HG03439 (cell line): ENCODE results near the gene EIPR1.
"Not testable (repeated sequence)": the region's sequence is repeated elsewhere in the genome, so short reads cannot be mapped to it uniquely, and the experiment has no call there.

Experiments used
- ATAC-seq: cut with Tn5 transposase; IDR thresholded peaks from one replicate; pipeline ENCODE4 v1.9.1; 2021; ENCODE audit warnings: mild to moderate bottlenecking, moderate library complexity; ENCODE audit not compliant: unreplicated experiment

Gene EIPR1

DNA sequence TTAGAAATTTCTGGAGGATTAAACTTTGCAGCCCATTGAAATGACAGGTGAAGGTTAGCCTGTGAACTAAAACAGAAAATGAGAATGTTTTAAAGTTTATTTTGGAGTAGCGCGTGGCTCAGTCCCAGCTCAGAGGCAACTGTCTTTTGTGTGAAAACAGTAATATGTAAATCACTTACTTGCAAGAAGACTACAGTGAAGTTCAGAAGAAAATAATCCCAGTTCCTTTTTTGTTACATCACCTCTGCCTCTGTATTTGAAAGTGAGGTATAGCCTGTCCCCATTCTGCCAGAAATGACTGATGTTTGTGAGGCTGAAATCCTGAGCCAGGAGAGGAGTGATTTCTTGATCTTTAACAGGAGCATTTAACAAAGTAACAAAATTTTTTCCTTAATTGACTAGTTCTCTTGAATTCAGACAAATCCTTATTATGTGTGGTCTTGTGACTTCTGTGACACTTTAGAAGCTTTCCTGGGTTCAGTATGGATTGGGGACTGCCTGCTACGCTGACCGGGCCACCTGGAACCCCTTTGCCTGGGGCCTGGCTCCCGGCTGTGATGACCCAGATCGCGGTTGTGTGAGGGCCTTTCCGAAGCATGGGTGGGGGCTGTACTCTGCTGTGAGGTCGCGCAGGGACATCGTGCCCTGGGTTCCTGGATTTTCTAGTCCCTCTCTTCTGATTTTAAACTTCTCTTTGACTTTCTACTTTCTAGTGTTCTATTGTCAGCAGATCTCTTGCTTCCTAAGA lies 26.1 kb upstream of the EIPR1 start:
- peak; percentile 97 for ATAC-seq

GRCh38 chr2:3399829-3400228 lies 22.2 kb upstream of the EIPR1 start:
- no peak for ATAC-seq

DNA sequence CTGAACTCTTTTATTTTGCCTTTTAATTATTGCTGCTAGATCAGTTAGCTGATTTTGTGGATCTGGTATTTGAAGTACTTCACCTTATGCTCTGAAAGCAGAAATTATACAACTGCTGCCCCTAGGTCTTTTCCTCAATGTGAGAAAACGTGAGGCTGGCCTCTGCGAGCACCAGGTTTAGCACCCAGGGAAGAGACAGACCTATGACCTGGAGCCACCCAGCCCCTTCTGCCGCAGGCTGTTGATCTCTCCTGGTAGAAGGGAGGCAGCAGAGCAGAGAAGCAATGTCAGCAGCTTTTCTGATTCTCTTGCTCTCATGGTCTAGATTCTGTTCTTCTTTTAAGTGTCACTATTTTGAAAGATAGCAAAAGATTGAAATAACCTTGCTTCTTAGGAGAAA lies 21.8 kb upstream of the EIPR1 start:
- no peak for ATAC-seq

DNA sequence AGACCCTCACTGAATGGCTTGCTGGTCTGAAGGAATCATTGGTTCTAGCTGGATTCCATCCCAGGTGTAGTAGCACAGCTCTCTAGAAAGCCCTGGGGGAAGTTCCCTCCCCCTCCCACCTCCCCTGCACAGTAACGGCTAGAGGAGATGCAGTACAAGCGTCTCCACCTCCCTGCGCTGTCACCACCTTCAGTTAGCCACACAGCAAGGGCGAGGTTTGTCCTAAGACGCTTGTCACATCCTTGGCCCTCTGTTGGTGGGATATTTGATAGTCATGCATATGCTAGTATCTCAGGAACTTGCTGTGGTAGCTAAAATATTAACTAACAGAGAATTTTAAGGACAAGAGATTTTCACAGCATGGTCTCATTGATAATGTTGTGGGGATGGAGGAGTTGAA lies 21.2 kb upstream of the EIPR1 start:
- ATAC-seq = no peak

- no peak for ATAC-seq
These were observed 19.4 kb upstream of the EIPR1 start for GRCh38 chr2:3396920-3397559.

DNA sequence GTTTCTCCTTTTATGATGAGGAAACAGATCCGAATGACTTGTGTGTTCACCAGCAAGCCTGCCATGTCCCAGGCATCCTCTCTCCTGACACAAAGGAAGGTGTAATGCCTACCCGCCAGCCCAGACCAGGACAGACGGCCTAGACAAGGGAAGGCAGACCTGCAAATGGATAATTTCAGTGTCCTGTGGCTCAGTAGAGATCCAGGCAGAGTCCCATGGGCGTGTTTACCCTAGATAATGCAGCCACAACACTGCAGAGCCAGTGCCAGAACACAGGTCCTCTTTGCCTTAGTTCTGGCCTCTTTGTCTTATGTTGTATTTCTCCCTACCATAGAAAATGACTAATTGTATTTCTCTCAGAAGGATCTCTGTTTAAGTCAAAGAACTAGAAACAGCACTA lies 14.6 kb upstream of the EIPR1 start:
- no peak for ATAC-seq

GRCh38 chr2:3390041-3390440 lies 12.4 kb upstream of the EIPR1 start:
- no peak for ATAC-seq

DNA sequence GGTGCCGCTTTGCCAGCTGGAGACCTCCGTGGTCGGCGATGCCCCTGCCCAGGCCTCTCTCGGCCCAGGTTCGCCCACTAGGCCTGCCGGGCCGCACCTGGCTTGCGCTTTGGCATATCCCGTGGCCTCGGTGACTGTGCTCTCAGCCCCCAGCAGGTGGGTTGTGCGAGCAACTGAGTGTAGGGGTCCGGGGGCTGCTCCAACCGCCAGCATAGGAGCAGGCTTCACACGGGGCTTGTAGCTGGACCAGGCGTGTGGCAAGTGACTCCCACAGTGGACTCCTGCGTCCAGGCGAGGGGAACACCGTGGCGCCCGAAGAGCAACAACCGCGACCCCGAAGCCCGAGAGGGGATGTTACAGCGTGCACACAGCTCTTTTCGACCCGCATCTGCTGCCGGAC lies 11.6 kb upstream of the EIPR1 start:
- no peak for ATAC-seq

GRCh38 chr2:3388412-3388738 lies 10.8 kb upstream of the EIPR1 start:
- ATAC-seq = no peak

GRCh38 chr2:3387644-3388411 lies 10.2 kb upstream of the EIPR1 start:
- ATAC-seq = no peak

DNA sequence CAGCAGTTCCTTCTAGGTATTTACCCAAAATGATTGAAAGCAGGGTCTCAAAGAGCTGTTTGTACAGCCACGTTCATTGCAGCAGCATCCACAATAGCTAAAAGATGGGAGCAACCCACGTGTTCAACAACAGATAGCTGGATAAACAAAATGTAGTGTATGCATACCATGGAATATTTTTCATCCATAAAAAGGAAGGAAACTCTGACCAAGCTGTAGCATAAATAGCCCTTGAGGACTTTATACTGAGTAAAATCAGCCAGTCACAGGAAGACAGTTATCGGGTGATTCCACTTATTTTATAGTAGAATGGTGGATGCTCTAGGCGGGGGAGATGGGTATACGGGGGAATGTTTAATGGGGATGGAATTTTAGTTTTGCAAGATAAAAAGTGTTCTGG lies 9.4 kb upstream of the EIPR1 start:
- no peak for ATAC-seq

GRCh38 chr2:3386448-3386958 lies 8.9 kb upstream of the EIPR1 start:
- ATAC-seq = no peak

DNA sequence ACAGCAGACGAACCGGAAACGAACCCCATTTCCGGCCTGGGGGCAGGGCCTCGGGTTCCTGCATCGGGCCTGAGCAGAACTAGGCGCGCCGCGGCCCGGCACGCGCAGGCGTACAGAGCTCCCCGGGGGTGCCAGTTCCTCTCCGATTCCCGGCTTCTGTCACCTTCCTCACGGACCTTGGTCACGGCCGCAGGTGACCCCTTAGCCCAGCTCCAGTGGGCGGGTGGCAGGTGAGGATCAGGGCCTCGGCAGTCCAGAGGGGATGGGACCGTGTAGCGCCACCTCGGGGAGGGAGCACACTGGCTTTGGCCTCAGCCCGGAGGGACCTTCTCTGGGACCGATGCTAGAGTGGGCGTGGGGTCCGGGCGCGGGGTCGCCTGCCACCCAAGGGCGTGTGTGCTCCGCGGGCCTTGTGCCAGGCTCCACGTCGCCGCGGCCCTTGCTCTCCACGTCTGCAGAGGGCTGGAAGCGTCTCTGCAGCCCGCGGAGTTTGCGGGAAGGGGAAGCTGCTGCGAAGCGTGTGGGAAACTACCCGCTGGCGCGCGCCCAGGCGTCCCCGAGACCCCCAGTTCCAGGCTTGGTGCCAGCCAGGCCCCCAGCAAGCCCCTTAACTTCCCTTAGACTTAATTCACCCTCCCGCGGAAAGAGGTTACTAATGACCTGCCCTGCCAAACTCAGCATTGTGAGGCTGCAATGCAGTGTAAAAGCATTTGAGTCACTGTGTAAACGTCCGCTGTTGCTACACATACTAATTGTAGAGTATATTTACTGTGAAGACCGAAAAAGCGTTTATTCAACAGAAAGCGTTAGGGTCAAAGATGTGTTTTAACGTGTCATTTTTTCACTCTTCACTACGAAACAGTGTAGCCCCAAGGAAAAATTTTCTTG lies 2.3 kb upstream of the EIPR1 start, which contains the start of gene TRAPPC12:
Gene TRAPPC12, plus strand, starts transcription at position 48 of the 888 bp plus-strand sequence. CDS start 7,930 bp downstream, outside the sequence.
- peak; percentile 79 for ATAC-seq

- no peak for ATAC-seq
These were observed 1.7 kb upstream of the EIPR1 start for GRCh38 chr2:3379339-3379646.

GRCh38 chr2:3377279-3377611 lies 373 bp downstream of the EIPR1 start:
- peak; percentile 10 for ATAC-seq

DNA sequence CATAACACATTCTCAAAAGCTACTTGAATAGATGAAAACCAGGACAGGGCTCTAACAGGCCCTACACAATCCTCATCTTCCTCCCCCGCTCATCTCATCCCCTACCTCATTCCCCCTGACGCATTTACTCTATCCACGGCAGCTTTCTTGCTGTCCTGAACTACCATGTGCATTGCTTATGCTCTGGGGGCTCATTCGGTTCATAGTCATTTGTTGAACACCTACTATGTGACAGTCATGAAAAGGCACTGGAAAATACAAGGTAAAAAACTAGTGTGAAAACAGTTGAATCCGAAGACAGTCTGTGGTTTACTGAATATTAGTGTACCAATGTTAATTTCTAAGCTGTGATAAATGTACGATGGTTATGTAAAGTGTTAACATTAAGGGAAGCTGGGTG lies 797 bp downstream of the EIPR1 start:
- no peak for ATAC-seq

- ATAC-seq = not testable (repeated sequence)
These were observed 8.1 kb downstream of the EIPR1 start for GRCh38 chr2:3369340-3370181.

DNA sequence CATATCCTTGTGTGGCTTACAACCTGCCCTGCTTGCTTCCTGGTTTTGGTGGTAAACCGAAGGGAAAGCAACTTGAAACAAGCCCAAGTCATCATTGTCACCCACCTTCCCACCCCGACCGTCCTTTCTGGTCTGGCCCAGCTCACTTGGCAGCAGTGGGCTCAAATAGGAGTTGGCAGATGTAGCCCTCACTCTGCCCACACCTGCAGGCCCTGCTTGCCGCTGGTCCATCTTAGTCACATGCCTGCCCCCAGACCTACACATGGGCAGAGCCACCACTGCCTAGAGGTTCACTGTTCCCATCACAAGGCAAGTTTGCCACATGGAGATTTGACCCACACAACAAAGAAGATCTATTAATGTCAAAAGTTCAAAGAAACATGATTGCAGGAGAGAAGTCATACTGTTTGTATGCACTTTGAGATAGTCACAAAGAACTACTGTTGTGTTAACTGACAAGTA lies 9.3 kb downstream of the EIPR1 start:
- no peak for ATAC-seq

DNA sequence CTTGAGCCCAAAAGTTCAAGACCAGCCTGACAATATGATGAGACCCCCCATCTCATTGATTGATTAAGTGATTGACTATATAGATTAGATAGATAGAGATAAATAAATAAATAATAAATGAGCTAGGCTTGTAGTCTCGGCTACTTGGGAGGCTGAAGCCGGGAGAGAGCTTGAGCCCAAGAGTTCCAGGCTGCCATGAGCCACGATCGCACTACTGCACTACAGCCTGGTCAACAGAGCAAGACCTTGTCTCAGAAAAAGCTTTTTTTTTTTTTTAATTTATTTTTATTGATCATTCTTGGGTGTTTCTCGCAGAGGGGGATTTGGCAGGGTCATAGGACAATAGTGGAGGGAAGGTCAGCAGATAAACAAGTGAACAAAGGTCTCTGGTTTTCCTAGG lies 12.4 kb downstream of the EIPR1 start:
- ATAC-seq = no peak
